Astrocyte (in vitro differentiated cells and primary cell): ENCODE measurements around the gene SRP72. TPM values are rescaled to one million over a fixed set of nuclear protein-coding genes. Genes with fewer than 3 reads are reported as not detected.

Source experiments
- DNase-seq: peaks from one replicate; pipeline ENCODE4 v3.0.0-alpha.2; 2010; ENCODE audit warnings: low read depth
- FAIRE-seq: peaks from 2 replicates; lab custom pipeline; 2011; peaks lifted over from hg19 to GRCh38; lab: Jason Lieb, UNC
- H2AFZ ChIP-seq: 2 replicates; pipeline ENCODE4 v1.6.0; 2012; ENCODE audit warnings: low read depth, low read length, inconsistent platforms
- H3K27ac ChIP-seq: 2 replicates; pipeline ENCODE4 v1.5.1; 2011; ENCODE audit warnings: low read depth, low read length, inconsistent platforms
- H3K27me3 ChIP-seq: 2 replicates; pipeline ENCODE4 v1.6.0; 2011; ENCODE audit warnings: low read length, inconsistent platforms; ENCODE audit not compliant: insufficient read depth
- H3K36me3 ChIP-seq: 2 replicates; pipeline ENCODE4 v1.5.1; 2011; ENCODE audit warnings: low read length, inconsistent platforms; ENCODE audit not compliant: insufficient read depth
- H3K4me1 ChIP-seq: 2 replicates; pipeline ENCODE4 v1.5.1; 2011; ENCODE audit warnings: low read length, inconsistent platforms; ENCODE audit not compliant: insufficient read depth
- H3K4me2 ChIP-seq: 2 replicates; pipeline ENCODE4 v1.6.0; 2012; ENCODE audit warnings: low read length, inconsistent platforms
- H3K4me3 ChIP-seq: 2 replicates; pipeline ENCODE4 v1.5.1; 2011; ENCODE audit warnings: low read depth, mild to moderate bottlenecking, low read length, inconsistent platforms; ENCODE audit not compliant: insufficient read depth
- H3K79me2 ChIP-seq: 2 replicates; pipeline ENCODE4 v1.6.0; 2012; ENCODE audit warnings: mild to moderate bottlenecking, low read length, inconsistent platforms; ENCODE audit not compliant: insufficient read depth
- H3K9ac ChIP-seq: 2 replicates; pipeline ENCODE4 v1.6.0; 2012; ENCODE audit warnings: mild to moderate bottlenecking, low read length, inconsistent platforms
- H3K9me3 ChIP-seq: 2 replicates; pipeline ENCODE4 v1.5.1; 2012; ENCODE audit warnings: low read depth, mild to moderate bottlenecking, low read length, inconsistent platforms; ENCODE audit not compliant: insufficient read depth
- H4K20me1 ChIP-seq: 2 replicates; pipeline ENCODE4 v1.6.0; 2012; ENCODE audit warnings: low read length, inconsistent platforms; ENCODE audit not compliant: insufficient read depth
- H3K27ac Mint-ChIP-seq: one replicate; pipeline ENCODE4 v1.8.0; 2021; ENCODE audit warnings: mild to moderate bottlenecking, mixed read lengths; ENCODE audit not compliant: unreplicated experiment
- H3K27me3 Mint-ChIP-seq: one replicate; pipeline ENCODE4 v1.8.0; 2021; ENCODE audit warnings: low read depth, mixed read lengths; ENCODE audit not compliant: unreplicated experiment
- H3K36me3 Mint-ChIP-seq: one replicate; pipeline ENCODE4 v1.8.0; 2021; ENCODE audit warnings: low read depth, mixed read lengths; ENCODE audit not compliant: unreplicated experiment
- H3K4me1 Mint-ChIP-seq: one replicate; pipeline ENCODE4 v1.8.0; 2021; ENCODE audit warnings: low read depth, mixed read lengths; ENCODE audit not compliant: unreplicated experiment
- H3K4me3 Mint-ChIP-seq: one replicate; pipeline ENCODE4 v1.8.0; 2021; ENCODE audit warnings: mild to moderate bottlenecking, moderate library complexity, mixed read lengths; ENCODE audit not compliant: unreplicated experiment
- H3K9me3 Mint-ChIP-seq: one replicate; pipeline ENCODE4 v1.8.0; 2021; ENCODE audit warnings: mild to moderate bottlenecking, mixed read lengths; ENCODE audit not compliant: unreplicated experiment
- EZH2 ChIP-seq: IDR thresholded peaks from 2 replicates; pipeline ENCODE4 v1.6.1; 2012; ENCODE audit warnings: mild to moderate bottlenecking, low read length, inconsistent platforms; ENCODE audit not compliant: insufficient read depth
- total RNA-seq: library from RNA; stranded (reverse); gene quantifications from 2 replicates; pipeline ENCODE4 v1.2.1, GENCODE V29; 2021
- TF ChIP-seq, protein P1 (sequence below): IDR thresholded peaks from 2 replicates; pipeline ENCODE4 v1.5.1; 2011; ENCODE audit warnings: low read depth, mild to moderate bottlenecking, inconsistent platforms, low read length, moderate library complexity; ENCODE audit not compliant: insufficient read depth

The SRP72 gene
- total RNA-seq, 1 donor from 2014 or later, result 145 TPM

DNA sequence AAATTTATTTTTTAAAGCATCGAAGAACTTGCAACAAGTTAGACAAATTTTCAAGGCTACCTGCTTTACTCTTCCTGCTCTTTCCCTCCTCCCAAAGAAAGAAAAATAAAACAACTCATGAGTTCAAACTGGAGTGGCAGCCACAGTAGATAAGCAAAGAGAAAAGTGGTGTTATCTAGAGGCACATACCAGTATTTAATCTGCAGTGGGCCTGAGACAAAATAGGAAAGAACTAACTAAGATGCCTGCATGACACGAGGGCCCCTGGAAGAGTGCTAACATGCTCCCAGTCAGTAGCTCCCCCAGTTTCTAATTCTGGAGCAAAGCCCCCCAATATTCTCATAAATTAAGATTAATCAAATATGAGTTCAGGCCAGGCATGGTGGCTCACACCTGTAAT, 46.1 kb downstream of the SRP72 start:
- H3K4me1 ChIP-seq, result no peaks in the 10 kb centered on the region
- H3K9me3 ChIP-seq, result no peaks in the 10 kb centered on the region
- no peaks in the 10 kb centered on the region for H3K27me3 ChIP-seq
- H3K4me3 ChIP-seq, result no peak overlapping the region
- no peaks in the 10 kb centered on the region for H3K36me3 ChIP-seq
- Mint-ChIP-seq H3K9me3 (no peaks in the 10 kb centered on the region), H3K27me3 (no peaks in the 10 kb centered on the region), H3K4me3 (no peak overlapping the region), H3K36me3 (no peaks in the 10 kb centered on the region), H3K4me1 (no peaks in the 10 kb centered on the region), H3K27ac (no peak overlapping the region)
- H3K27ac ChIP-seq, result no peak overlapping the region
- DNase-seq (no peak), FAIRE-seq (no peak)
- TF ChIP-seq, protein P1, sequence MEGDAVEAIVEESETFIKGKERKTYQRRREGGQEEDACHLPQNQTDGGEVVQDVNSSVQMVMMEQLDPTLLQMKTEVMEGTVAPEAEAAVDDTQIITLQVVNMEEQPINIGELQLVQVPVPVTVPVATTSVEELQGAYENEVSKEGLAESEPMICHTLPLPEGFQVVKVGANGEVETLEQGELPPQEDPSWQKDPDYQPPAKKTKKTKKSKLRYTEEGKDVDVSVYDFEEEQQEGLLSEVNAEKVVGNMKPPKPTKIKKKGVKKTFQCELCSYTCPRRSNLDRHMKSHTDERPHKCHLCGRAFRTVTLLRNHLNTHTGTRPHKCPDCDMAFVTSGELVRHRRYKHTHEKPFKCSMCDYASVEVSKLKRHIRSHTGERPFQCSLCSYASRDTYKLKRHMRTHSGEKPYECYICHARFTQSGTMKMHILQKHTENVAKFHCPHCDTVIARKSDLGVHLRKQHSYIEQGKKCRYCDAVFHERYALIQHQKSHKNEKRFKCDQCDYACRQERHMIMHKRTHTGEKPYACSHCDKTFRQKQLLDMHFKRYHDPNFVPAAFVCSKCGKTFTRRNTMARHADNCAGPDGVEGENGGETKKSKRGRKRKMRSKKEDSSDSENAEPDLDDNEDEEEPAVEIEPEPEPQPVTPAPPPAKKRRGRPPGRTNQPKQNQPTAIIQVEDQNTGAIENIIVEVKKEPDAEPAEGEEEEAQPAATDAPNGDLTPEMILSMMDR, result no peak
- TF ChIP-seq EZH2, result no peak
- H2AFZ ChIP-seq, result no peak overlapping the region
- H3K79me2 ChIP-seq, result no peaks in the 10 kb centered on the region
- H3K9ac ChIP-seq, result no peak overlapping the region
- H3K4me2 ChIP-seq, result no peak overlapping the region
- no peaks in the 10 kb centered on the region for H4K20me1 ChIP-seq

DNA sequence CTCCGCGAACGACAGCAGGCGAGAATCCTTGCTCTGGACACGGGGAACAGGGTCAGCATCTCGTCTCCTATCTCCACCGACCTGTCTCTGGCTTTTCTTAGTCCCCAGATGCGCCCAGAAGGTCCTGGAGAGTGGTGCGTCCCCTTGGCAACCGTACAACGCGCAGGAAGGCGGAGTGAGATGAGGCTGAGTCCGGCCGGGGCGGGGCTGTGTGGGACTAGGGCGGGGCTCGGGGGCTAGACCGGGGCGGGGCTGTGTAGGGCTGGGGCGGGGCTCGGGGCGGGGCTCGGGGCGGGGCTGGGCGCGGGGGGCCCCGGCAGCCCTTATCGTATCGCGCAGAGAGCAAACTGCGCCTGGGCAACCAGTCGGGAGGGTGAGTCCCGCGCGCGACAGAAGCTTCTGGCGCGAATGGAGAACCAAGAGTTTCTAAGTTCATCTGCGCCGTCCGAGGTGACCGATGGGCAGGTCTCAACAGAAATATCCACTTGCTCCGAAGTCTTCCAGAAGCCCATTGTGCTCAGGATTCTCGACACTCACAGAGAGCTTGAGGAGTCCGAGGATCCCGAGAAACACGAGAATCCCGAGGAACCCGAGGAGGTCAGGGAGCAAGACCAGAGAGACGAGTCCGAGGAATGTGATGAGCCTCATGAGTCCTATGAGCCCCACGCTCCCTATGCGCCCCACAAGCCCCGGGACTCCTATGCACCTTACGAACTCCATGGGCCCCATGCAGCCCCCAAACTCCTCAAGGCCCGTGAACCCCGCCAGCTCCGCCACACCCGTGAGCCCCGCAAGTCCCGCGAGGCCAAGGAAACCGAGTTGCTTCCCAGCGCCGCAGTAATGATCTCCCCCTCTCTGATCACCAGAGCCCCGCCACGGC, 63.1 kb downstream of the SRP72 start:
- Mint-ChIP-seq H3K9me3 (no peaks in the 10 kb centered on the region), H3K27me3 (peaks cover 19% of the 10 kb centered on the region), H3K4me3 (peak overlapping the region; percentile 77), H3K27ac (no peak overlapping the region), H3K4me1 (no peaks in the 10 kb centered on the region), H3K36me3 (no peaks in the 10 kb centered on the region)
- no peaks in the 10 kb centered on the region for H4K20me1 ChIP-seq
- H3K4me3 ChIP-seq, result peak overlapping the region; percentile 91
- peaks cover 6% of the 10 kb centered on the region for H3K4me1 ChIP-seq
- H3K79me2 ChIP-seq, result no peaks in the 10 kb centered on the region
- no peaks in the 10 kb centered on the region for H3K9me3 ChIP-seq
- TF ChIP-seq, protein P1, result no peak
- no peak for TF ChIP-seq EZH2
- H3K4me2 ChIP-seq, result peak overlapping the region; percentile 99
- FAIRE-seq, result no peak
- H3K36me3 ChIP-seq, result no peaks in the 10 kb centered on the region
- peak; percentile 57 for DNase-seq
- peak overlapping the region; percentile 100 for H2AFZ ChIP-seq
- peak overlapping the region; percentile 86 for H3K9ac ChIP-seq
- no peaks in the 10 kb centered on the region for H3K27me3 ChIP-seq
- no peak overlapping the region for H3K27ac ChIP-seq
